Measurements from ENCODE around the gene PRR27. TPM values are rescaled to one million over a fixed set of nuclear protein-coding genes. Genes with fewer than 3 reads are reported as not detected.

Gene PRR27
- total RNA-seq, 4 donors from 2014 or later = 0.42 TPM; not detected in 3

Other genes with a start within 250 kb of the PRR27 start
- not detected for gene CSN1S1, start 223.2 kb upstream of the PRR27 start, total RNA-seq
- gene CSN2, start 188.5 kb upstream of the PRR27 start, total RNA-seq = not detected
- gene STATH, start 158.3 kb upstream of the PRR27 start, total RNA-seq = not detected
- gene HTN3, start 125.8 kb upstream of the PRR27 start, total RNA-seq = not detected
- gene HTN1, start 103.8 kb upstream of the PRR27 start, total RNA-seq = not detected
- gene ODAM, start 41.5 kb downstream of the PRR27 start, total RNA-seq = not detected
- not detected for gene FDCSP, start 71.9 kb downstream of the PRR27 start, total RNA-seq
- gene CSN3, start 88.4 kb downstream of the PRR27 start, total RNA-seq = not detected
- not detected for gene CABS1, start 180.7 kb downstream of the PRR27 start, total RNA-seq
- not detected for gene SMR3A, start 206.5 kb downstream of the PRR27 start, total RNA-seq
- gene SMR3B, start 228.9 kb downstream of the PRR27 start, total RNA-seq = not detected
- gene OPRPN, start 243.7 kb downstream of the PRR27 start, total RNA-seq = not detected